ENCODE measurements around the gene OR4D9.

DNA sequence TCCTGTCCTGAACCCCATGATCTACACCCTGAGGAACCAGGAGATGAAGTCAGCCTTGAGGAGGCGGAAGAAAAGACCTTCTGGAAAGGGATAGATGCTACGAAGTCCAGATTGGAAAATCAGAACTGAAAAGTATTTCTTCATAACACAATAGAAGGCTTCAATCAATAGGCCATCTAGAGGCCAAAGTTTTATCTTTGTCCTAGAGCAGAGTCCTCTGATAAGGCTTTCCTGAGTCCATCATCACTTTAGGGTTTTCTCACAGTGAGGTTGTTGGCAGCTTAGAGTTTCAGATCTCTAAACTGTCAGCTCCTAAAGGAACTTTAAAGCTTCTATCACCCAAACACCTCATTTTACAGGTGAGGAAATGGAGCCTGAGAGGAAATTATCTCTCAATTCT, 21.3 kb downstream of the OR4D9 start:
- TF ChIP-seq EP300 (IDR thresholded peaks at IDR 0.05) = no peak
- TF ChIP-seq, protein P1, sequence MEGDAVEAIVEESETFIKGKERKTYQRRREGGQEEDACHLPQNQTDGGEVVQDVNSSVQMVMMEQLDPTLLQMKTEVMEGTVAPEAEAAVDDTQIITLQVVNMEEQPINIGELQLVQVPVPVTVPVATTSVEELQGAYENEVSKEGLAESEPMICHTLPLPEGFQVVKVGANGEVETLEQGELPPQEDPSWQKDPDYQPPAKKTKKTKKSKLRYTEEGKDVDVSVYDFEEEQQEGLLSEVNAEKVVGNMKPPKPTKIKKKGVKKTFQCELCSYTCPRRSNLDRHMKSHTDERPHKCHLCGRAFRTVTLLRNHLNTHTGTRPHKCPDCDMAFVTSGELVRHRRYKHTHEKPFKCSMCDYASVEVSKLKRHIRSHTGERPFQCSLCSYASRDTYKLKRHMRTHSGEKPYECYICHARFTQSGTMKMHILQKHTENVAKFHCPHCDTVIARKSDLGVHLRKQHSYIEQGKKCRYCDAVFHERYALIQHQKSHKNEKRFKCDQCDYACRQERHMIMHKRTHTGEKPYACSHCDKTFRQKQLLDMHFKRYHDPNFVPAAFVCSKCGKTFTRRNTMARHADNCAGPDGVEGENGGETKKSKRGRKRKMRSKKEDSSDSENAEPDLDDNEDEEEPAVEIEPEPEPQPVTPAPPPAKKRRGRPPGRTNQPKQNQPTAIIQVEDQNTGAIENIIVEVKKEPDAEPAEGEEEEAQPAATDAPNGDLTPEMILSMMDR (IDR thresholded peaks at IDR 0.05) = no peak
- no peak for TF ChIP-seq POLR2AphosphoS5 (IDR thresholded peaks at IDR 0.05)

Measured in stomach (tissue), 4 donors.